ES-I3 (cell line): Measurements from ENCODE around the gene ADARB1.

Experiments
- H3K36me3 ChIP-seq: 2 replicates; pipeline ENCODE4 v1.6.1; 2013; ENCODE audit warnings: mild to moderate bottlenecking, low read length, control low read depth, moderate library complexity; ENCODE audit not compliant: insufficient read depth
- H3K4me1 ChIP-seq: 2 replicates; pipeline ENCODE4 v1.6.1; 2013; ENCODE audit warnings: mild to moderate bottlenecking, control low read depth, low read length; ENCODE audit not compliant: insufficient read depth
- H3K9ac ChIP-seq: 2 replicates; pipeline ENCODE4 v1.6.1; 2013; ENCODE audit warnings: low read depth, mild to moderate bottlenecking, low read length, moderate library complexity
- H3K9me3 ChIP-seq: 2 replicates; pipeline ENCODE4 v1.6.1; 2013; ENCODE audit warnings: mild to moderate bottlenecking, low read length, moderate library complexity; ENCODE audit not compliant: control insufficient read depth, insufficient read depth

ADARB1 gene

DNA sequence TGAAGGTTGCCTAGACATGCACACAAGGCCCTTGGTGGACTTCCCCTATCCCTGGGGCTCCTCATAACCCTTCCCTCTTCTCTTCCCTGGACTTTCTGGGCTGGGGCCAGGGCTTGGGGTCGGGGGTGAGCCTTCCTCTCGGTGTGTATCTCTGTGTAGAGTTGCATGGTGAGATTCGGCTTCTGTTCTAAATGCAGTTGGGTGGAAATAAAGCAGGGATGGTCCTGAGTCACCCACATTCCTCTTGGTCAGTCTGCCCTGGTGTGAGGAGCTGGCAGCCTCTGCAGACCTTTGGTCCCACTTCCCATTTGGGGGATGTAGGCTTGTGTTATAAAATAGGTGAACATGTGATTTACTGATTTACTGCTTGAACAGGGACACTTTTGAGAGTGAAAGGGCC is 38.0 kb downstream of the ADARB1 start:
- H3K36me3 ChIP-seq, result no peaks in the 10 kb centered on the region
- H3K4me1 ChIP-seq, result no peaks in the 10 kb centered on the region
- no peaks in the 10 kb centered on the region for H3K9me3 ChIP-seq
- H3K9ac ChIP-seq, result no peak overlapping the region

- Histone ChIP-seq H3K9ac (no peak overlapping the region), H3K36me3 (no peaks in the 10 kb centered on the region)
These were observed 39.2 kb downstream of the ADARB1 start for GRCh38 chr21:45113543-45113942.

DNA sequence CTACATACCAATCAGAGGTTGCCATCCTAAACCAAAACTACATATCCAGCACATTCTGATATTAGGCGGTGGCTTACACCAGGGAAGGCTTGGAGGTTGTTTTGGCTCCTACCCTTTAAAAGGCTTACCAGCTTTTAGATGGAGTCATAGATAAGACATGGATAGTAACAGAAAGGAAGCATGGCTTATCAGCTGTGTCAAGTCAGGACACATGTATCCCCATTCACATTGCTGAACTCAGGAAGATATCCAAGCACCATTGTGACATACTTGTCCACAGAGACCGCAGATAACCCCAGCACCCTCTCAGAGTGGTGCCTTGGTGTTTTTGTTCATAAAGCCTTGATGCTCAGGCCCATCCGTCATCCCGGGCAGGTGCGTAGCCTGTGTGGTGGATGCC is 39.7 kb downstream of the ADARB1 start:
- H3K4me1 ChIP-seq, result no peaks in the 10 kb centered on the region
- H3K9me3 ChIP-seq, result no peaks in the 10 kb centered on the region
- no peak overlapping the region for H3K9ac ChIP-seq
- H3K36me3 ChIP-seq, result no peaks in the 10 kb centered on the region

More at GRCh38 chr21:45113543-45113942, 39.2 kb downstream of the ADARB1 start:
- no peaks in the 10 kb centered on the region for H3K4me1 ChIP-seq
- no peaks in the 10 kb centered on the region for H3K9me3 ChIP-seq

- Histone ChIP-seq H3K9ac (no peak overlapping the region), H3K36me3 (no peaks in the 10 kb centered on the region), H3K9me3 (no peaks in the 10 kb centered on the region), H3K4me1 (no peaks in the 10 kb centered on the region)
These were observed 40.1 kb downstream of the ADARB1 start for GRCh38 chr21:45114475-45114874.

- no peaks in the 10 kb centered on the region for H3K4me1 ChIP-seq
- H3K9me3 ChIP-seq, result no peaks in the 10 kb centered on the region
- H3K36me3 ChIP-seq, result no peaks in the 10 kb centered on the region
- H3K9ac ChIP-seq, result no peak overlapping the region
These were observed 40.8 kb downstream of the ADARB1 start for GRCh38 chr21:45115141-45115540.

- Histone ChIP-seq H3K9ac (no peak overlapping the region), H3K4me1 (no peaks in the 10 kb centered on the region), H3K36me3 (no peaks in the 10 kb centered on the region), H3K9me3 (no peaks in the 10 kb centered on the region)
These were observed 41.7 kb downstream of the ADARB1 start for GRCh38 chr21:45116066-45116465.

- H3K4me1 ChIP-seq, result no peaks in the 10 kb centered on the region
- H3K9ac ChIP-seq, result no peak overlapping the region
- H3K36me3 ChIP-seq, result no peaks in the 10 kb centered on the region
- H3K9me3 ChIP-seq, result no peaks in the 10 kb centered on the region
These were observed 42.9 kb downstream of the ADARB1 start for GRCh38 chr21:45117314-45117713.

GRCh38 chr21:45118099-45118498 is 43.7 kb downstream of the ADARB1 start:
- Histone ChIP-seq H3K4me1 (no peaks in the 10 kb centered on the region), H3K9me3 (no peaks in the 10 kb centered on the region), H3K9ac (no peak overlapping the region), H3K36me3 (no peaks in the 10 kb centered on the region)

DNA sequence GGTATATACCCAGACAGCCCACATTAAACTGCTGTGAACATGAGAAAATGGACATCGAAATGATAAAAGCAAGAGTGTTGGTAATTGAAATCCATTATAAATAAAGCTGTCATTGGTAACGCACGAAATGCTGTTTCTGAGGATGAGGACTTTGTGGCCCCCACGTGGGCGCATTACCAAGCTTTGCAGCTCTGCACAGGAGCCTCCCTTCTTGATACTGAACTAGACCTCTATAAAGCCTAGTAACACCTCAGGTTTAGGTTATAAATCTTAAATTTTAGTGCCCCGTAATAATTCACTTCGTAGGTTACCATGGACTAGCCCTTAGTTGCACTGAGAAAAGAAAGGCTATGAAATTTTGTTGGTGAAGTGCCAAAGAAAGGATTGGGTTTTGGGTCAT is 45.4 kb downstream of the ADARB1 start:
- Histone ChIP-seq H3K9ac (no peak overlapping the region), H3K4me1 (no peaks in the 10 kb centered on the region), H3K9me3 (no peaks in the 10 kb centered on the region), H3K36me3 (no peaks in the 10 kb centered on the region)

- H3K9me3 ChIP-seq, result no peaks in the 10 kb centered on the region
- no peaks in the 10 kb centered on the region for H3K4me1 ChIP-seq
- H3K36me3 ChIP-seq, result no peaks in the 10 kb centered on the region
- no peak overlapping the region for H3K9ac ChIP-seq
These were observed 46.6 kb downstream of the ADARB1 start for GRCh38 chr21:45120975-45121374.

GRCh38 chr21:45122030-45122429 is 47.6 kb downstream of the ADARB1 start:
- Histone ChIP-seq H3K36me3 (no peaks in the 10 kb centered on the region), H3K4me1 (no peaks in the 10 kb centered on the region), H3K9ac (no peak overlapping the region), H3K9me3 (no peaks in the 10 kb centered on the region)

GRCh38 chr21:45122432-45123132 is 48.2 kb downstream of the ADARB1 start:
- no peaks in the 10 kb centered on the region for H3K9me3 ChIP-seq
- H3K36me3 ChIP-seq, result no peaks in the 10 kb centered on the region
- H3K4me1 ChIP-seq, result no peaks in the 10 kb centered on the region
- no peak overlapping the region for H3K9ac ChIP-seq

DNA sequence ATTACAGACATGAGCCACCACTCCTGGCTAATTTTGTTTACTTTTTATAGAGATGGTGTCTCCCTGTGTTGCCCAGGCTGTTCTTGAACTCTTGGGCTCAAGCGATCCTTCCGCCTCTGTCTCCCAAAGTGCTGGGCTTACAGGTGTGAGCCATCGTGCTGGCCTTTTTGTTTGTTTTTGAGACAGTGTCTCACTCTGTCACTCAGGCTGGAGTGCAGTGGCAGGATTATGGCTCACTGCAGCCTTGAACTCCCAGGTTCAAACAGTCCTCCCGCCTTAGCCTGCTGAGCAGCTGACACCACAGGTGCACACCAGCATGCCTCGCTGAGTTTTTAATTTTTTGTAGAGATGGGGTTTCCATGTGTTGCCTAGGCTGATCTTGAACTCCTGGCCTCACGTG is 49.1 kb downstream of the ADARB1 start:
- no peaks in the 10 kb centered on the region for H3K4me1 ChIP-seq
- no peaks in the 10 kb centered on the region for H3K9me3 ChIP-seq
- no peaks in the 10 kb centered on the region for H3K36me3 ChIP-seq
- H3K9ac ChIP-seq, result no peak overlapping the region

- Histone ChIP-seq H3K36me3 (no peaks in the 10 kb centered on the region), H3K9ac (no peak overlapping the region), H3K4me1 (no peaks in the 10 kb centered on the region), H3K9me3 (no peaks in the 10 kb centered on the region)
These were observed 50.2 kb downstream of the ADARB1 start for GRCh38 chr21:45124596-45124995.

- no peaks in the 10 kb centered on the region for H3K9me3 ChIP-seq
- no peaks in the 10 kb centered on the region for H3K4me1 ChIP-seq
- no peaks in the 10 kb centered on the region for H3K36me3 ChIP-seq
- H3K9ac ChIP-seq, result no peak overlapping the region
These were observed 51.0 kb downstream of the ADARB1 start for GRCh38 chr21:45125357-45125756.
